ENCODE results near the gene ABHD14A.

DNA sequence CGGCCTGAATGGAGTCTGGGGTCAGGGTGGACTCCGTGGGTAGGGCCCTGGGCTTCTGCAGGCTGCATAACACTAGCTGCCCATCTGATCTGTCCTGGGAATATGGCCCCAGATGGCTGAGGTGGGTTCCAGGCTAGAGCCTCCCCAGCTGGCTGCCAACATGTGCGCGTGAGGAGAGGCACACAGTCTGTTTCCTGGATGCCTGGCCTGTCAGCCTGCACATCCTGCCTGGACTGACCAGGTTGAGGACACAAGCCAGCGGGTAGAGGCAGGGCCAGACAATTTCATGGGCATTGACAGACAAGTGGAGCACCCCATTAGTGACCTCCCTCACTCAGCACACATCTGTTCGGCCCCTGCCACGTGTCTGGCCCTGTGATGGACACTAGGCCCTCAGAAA is 50.6 kb downstream of the ABHD14A start:
- TF ChIP-seq, protein P1, sequence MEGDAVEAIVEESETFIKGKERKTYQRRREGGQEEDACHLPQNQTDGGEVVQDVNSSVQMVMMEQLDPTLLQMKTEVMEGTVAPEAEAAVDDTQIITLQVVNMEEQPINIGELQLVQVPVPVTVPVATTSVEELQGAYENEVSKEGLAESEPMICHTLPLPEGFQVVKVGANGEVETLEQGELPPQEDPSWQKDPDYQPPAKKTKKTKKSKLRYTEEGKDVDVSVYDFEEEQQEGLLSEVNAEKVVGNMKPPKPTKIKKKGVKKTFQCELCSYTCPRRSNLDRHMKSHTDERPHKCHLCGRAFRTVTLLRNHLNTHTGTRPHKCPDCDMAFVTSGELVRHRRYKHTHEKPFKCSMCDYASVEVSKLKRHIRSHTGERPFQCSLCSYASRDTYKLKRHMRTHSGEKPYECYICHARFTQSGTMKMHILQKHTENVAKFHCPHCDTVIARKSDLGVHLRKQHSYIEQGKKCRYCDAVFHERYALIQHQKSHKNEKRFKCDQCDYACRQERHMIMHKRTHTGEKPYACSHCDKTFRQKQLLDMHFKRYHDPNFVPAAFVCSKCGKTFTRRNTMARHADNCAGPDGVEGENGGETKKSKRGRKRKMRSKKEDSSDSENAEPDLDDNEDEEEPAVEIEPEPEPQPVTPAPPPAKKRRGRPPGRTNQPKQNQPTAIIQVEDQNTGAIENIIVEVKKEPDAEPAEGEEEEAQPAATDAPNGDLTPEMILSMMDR (IDR thresholded peaks at IDR 0.05) = no peak
- no peak for TF ChIP-seq POLR2A (IDR thresholded peaks at IDR 0.05)

All from lower leg skin (tissue), 3 donors.